Astrocyte (in vitro differentiated cells and primary cell): ENCODE measurements around the gene RNF214. TPM values are rescaled to one million over a fixed set of nuclear protein-coding genes. Genes with fewer than 3 reads are reported as not detected.

ENCODE experiments used
- DNase-seq: peaks from one replicate; pipeline ENCODE4 v3.0.0-alpha.2; 2010; ENCODE audit warnings: low read depth
- FAIRE-seq: peaks from 2 replicates; lab custom pipeline; 2011; peaks lifted over from hg19 to GRCh38; lab: Jason Lieb, UNC
- H2AFZ ChIP-seq: 2 replicates; pipeline ENCODE4 v1.6.0; 2012; ENCODE audit warnings: low read depth, low read length, inconsistent platforms
- H3K27ac ChIP-seq: 2 replicates; pipeline ENCODE4 v1.5.1; 2011; ENCODE audit warnings: low read depth, low read length, inconsistent platforms
- H3K27me3 ChIP-seq: 2 replicates; pipeline ENCODE4 v1.6.0; 2011; ENCODE audit warnings: low read length, inconsistent platforms; ENCODE audit not compliant: insufficient read depth
- H3K36me3 ChIP-seq: 2 replicates; pipeline ENCODE4 v1.5.1; 2011; ENCODE audit warnings: low read length, inconsistent platforms; ENCODE audit not compliant: insufficient read depth
- H3K4me1 ChIP-seq: 2 replicates; pipeline ENCODE4 v1.5.1; 2011; ENCODE audit warnings: low read length, inconsistent platforms; ENCODE audit not compliant: insufficient read depth
- H3K4me2 ChIP-seq: 2 replicates; pipeline ENCODE4 v1.6.0; 2012; ENCODE audit warnings: low read length, inconsistent platforms
- H3K4me3 ChIP-seq: 2 replicates; pipeline ENCODE4 v1.5.1; 2011; ENCODE audit warnings: low read depth, mild to moderate bottlenecking, low read length, inconsistent platforms; ENCODE audit not compliant: insufficient read depth
- H3K79me2 ChIP-seq: 2 replicates; pipeline ENCODE4 v1.6.0; 2012; ENCODE audit warnings: mild to moderate bottlenecking, low read length, inconsistent platforms; ENCODE audit not compliant: insufficient read depth
- H3K9ac ChIP-seq: 2 replicates; pipeline ENCODE4 v1.6.0; 2012; ENCODE audit warnings: mild to moderate bottlenecking, low read length, inconsistent platforms
- H3K9me3 ChIP-seq: 2 replicates; pipeline ENCODE4 v1.5.1; 2012; ENCODE audit warnings: low read depth, mild to moderate bottlenecking, low read length, inconsistent platforms; ENCODE audit not compliant: insufficient read depth
- H4K20me1 ChIP-seq: 2 replicates; pipeline ENCODE4 v1.6.0; 2012; ENCODE audit warnings: low read length, inconsistent platforms; ENCODE audit not compliant: insufficient read depth
- H3K27ac Mint-ChIP-seq: one replicate; pipeline ENCODE4 v1.8.0; 2021; ENCODE audit warnings: mild to moderate bottlenecking, mixed read lengths; ENCODE audit not compliant: unreplicated experiment
- H3K27me3 Mint-ChIP-seq: one replicate; pipeline ENCODE4 v1.8.0; 2021; ENCODE audit warnings: low read depth, mixed read lengths; ENCODE audit not compliant: unreplicated experiment
- H3K36me3 Mint-ChIP-seq: one replicate; pipeline ENCODE4 v1.8.0; 2021; ENCODE audit warnings: low read depth, mixed read lengths; ENCODE audit not compliant: unreplicated experiment
- H3K4me1 Mint-ChIP-seq: one replicate; pipeline ENCODE4 v1.8.0; 2021; ENCODE audit warnings: low read depth, mixed read lengths; ENCODE audit not compliant: unreplicated experiment
- H3K4me3 Mint-ChIP-seq: one replicate; pipeline ENCODE4 v1.8.0; 2021; ENCODE audit warnings: mild to moderate bottlenecking, moderate library complexity, mixed read lengths; ENCODE audit not compliant: unreplicated experiment
- H3K9me3 Mint-ChIP-seq: one replicate; pipeline ENCODE4 v1.8.0; 2021; ENCODE audit warnings: mild to moderate bottlenecking, mixed read lengths; ENCODE audit not compliant: unreplicated experiment
- CTCF ChIP-seq: IDR thresholded peaks from 2 replicates; pipeline ENCODE4 v1.5.1; 2011; ENCODE audit warnings: low read depth, mild to moderate bottlenecking, inconsistent platforms, low read length, moderate library complexity; ENCODE audit not compliant: insufficient read depth
- EZH2 ChIP-seq: IDR thresholded peaks from 2 replicates; pipeline ENCODE4 v1.6.1; 2012; ENCODE audit warnings: mild to moderate bottlenecking, low read length, inconsistent platforms; ENCODE audit not compliant: insufficient read depth
- total RNA-seq: library from RNA; stranded (reverse); gene quantifications from 2 replicates; pipeline ENCODE4 v1.2.1, GENCODE V29; 2021

RNF214 gene
- total RNA-seq, 1 donor from 2014 or later: 23.6 TPM

GRCh38 chr11:117222991-117223740 is 9.3 kb upstream of the RNF214 start:
- H3K36me3 Mint-ChIP-seq: peaks cover 26% of the 10 kb centered on the region

GRCh38 chr11:117223741-117224689 is 8.5 kb upstream of the RNF214 start:
- Histone ChIP-seq H3K36me3 (peaks cover 46% of the 10 kb centered on the region), H3K4me3 (no peak overlapping the region), H3K27me3 (no peaks in the 10 kb centered on the region), H3K4me2 (no peak overlapping the region), H3K9me3 (no peaks in the 10 kb centered on the region), H3K27ac (no peak overlapping the region), H4K20me1 (peaks cover 21% of the 10 kb centered on the region), H2AFZ (no peak overlapping the region), H3K79me2 (peaks cover 3% of the 10 kb centered on the region), H3K4me1 (peaks cover 11% of the 10 kb centered on the region), H3K9ac (no peak overlapping the region)
- FAIRE-seq (no peak), DNase-seq (no peak)
- peaks cover 29% of the 10 kb centered on the region for H3K36me3 Mint-ChIP-seq
- peaks cover 1% of the 10 kb centered on the region for H3K9me3 Mint-ChIP-seq
- H3K4me1 Mint-ChIP-seq: peaks cover 2% of the 10 kb centered on the region
- no peaks in the 10 kb centered on the region for H3K27me3 Mint-ChIP-seq
- no peak for TF ChIP-seq CTCF
- no peak for TF ChIP-seq EZH2
- no peak overlapping the region for H3K27ac Mint-ChIP-seq
- no peak overlapping the region for H3K4me3 Mint-ChIP-seq

More at GRCh38 chr11:117222991-117223740, 9.3 kb upstream of the RNF214 start:
- Histone ChIP-seq H4K20me1 (peaks cover 16% of the 10 kb centered on the region), H3K4me2 (no peak overlapping the region), H3K4me3 (no peak overlapping the region), H3K9me3 (no peaks in the 10 kb centered on the region), H3K36me3 (peaks cover 49% of the 10 kb centered on the region), H3K4me1 (peaks cover 17% of the 10 kb centered on the region), H2AFZ (no peak overlapping the region), H3K9ac (no peak overlapping the region), H3K79me2 (no peaks in the 10 kb centered on the region), H3K27ac (no peak overlapping the region), H3K27me3 (no peaks in the 10 kb centered on the region)
- TF ChIP-seq EZH2: no peak
- no peak for TF ChIP-seq CTCF
- Mint-ChIP-seq H3K4me1 (peaks cover 5% of the 10 kb centered on the region), H3K9me3 (peaks cover 1% of the 10 kb centered on the region), H3K27me3 (no peaks in the 10 kb centered on the region), H3K4me3 (no peak overlapping the region), H3K27ac (no peak overlapping the region)
- FAIRE-seq (no peak), DNase-seq (no peak)
